ENCODE measurements around the gene NUP107.
"Not testable (repeated sequence)": the region's sequence is repeated elsewhere in the genome, so short reads cannot be mapped to it uniquely, and the experiment has no call there.

NUP107 gene

GRCh38 chr12:68675101-68675842, 11.5 kb upstream of the NUP107 start:
- H3K9me2 ChIP-seq (replicated peaks; ENCODE audit: insufficient read depth, low read length), result no peaks in the 10 kb centered on the region
- H3K4me2 ChIP-seq (ENCODE audit: low read depth, low read length, poor library complexity, severe bottlenecking), result no peak overlapping the region
- H3F3A ChIP-seq (ENCODE audit: insufficient read depth), result no peaks in the 10 kb centered on the region; the same call in 1 of the 2 replicates
- no peaks in the 10 kb centered on the region for H3K27me3 ChIP-seq (ENCODE audit: low read length)
- TF ChIP-seq, protein P1, sequence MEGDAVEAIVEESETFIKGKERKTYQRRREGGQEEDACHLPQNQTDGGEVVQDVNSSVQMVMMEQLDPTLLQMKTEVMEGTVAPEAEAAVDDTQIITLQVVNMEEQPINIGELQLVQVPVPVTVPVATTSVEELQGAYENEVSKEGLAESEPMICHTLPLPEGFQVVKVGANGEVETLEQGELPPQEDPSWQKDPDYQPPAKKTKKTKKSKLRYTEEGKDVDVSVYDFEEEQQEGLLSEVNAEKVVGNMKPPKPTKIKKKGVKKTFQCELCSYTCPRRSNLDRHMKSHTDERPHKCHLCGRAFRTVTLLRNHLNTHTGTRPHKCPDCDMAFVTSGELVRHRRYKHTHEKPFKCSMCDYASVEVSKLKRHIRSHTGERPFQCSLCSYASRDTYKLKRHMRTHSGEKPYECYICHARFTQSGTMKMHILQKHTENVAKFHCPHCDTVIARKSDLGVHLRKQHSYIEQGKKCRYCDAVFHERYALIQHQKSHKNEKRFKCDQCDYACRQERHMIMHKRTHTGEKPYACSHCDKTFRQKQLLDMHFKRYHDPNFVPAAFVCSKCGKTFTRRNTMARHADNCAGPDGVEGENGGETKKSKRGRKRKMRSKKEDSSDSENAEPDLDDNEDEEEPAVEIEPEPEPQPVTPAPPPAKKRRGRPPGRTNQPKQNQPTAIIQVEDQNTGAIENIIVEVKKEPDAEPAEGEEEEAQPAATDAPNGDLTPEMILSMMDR (IDR thresholded peaks at IDR 0.05; ENCODE audit: insufficient read depth, low read length, poor library complexity, severe bottlenecking), result no peak
- no peak for TF ChIP-seq EZH2phosphoT487 (conservative IDR thresholded peaks at IDR 0.05; ENCODE audit: low read length)
- H3K79me2 ChIP-seq (ENCODE audit: insufficient read depth, low read length), result no peaks in the 10 kb centered on the region
- H2AFZ ChIP-seq (ENCODE audit: low read depth, low read length, severe bottlenecking), result no peak overlapping the region
- no peaks in the 10 kb centered on the region for H3K36me3 ChIP-seq (ENCODE audit: low read length)
- H3K4me3 ChIP-seq (ENCODE audit: insufficient read depth, low read length, poor library complexity, severe bottlenecking), result no peak overlapping the region
- H3K27ac ChIP-seq (ENCODE audit: low read depth, low read length), result no peak overlapping the region
- no peaks in the 10 kb centered on the region for H3K9me3 ChIP-seq (ENCODE audit: insufficient read depth, low read length)
- H3K9ac ChIP-seq (ENCODE audit: low read length), result no peak overlapping the region
- H4K20me1 ChIP-seq (ENCODE audit: low read depth, low read length), result no peaks in the 10 kb centered on the region

DNA sequence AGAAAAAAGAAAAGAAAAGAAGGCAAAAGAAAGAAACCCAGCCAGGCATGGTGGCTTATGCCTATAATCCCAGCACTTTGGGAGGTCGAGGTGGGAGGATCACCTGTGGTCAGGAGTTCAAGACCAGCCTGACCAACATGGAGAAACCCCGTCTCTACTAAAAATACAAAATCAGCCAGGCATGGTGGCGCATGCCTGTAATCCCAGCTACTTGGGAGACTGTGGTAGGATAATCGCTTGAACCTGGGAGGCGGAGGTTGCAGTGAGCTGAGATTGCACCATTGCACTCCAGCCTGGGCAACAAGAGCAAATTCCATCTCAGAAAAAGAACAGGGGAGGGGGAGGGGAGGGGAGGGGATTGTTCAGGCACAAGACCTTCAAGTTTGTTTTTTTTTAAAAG, 9.9 kb upstream of the NUP107 start:
- not testable (repeated sequence) for H3K27me3 ChIP-seq (ENCODE audit: low read length); H2AFZ ChIP-seq (ENCODE audit: low read depth, low read length, severe bottlenecking); H3K4me2 ChIP-seq (ENCODE audit: low read depth, low read length, poor library complexity, severe bottlenecking); H3K36me3 ChIP-seq (ENCODE audit: low read length); H3K4me3 ChIP-seq (ENCODE audit: insufficient read depth, low read length, poor library complexity, severe bottlenecking); H4K20me1 ChIP-seq (ENCODE audit: low read depth, low read length); H3K9me3 ChIP-seq (ENCODE audit: insufficient read depth, low read length); H3K9me2 ChIP-seq (replicated peaks; ENCODE audit: insufficient read depth, low read length); H3K27ac ChIP-seq (ENCODE audit: low read depth, low read length); H3K79me2 ChIP-seq (ENCODE audit: insufficient read depth, low read length); H3F3A ChIP-seq (ENCODE audit: insufficient read depth); H3K9ac ChIP-seq (ENCODE audit: low read length)

GRCh38 chr12:68686262-68686594, 550 bp upstream of the NUP107 start:
- no peaks in the 10 kb centered on the region for H3K9me3 ChIP-seq (ENCODE audit: insufficient read depth, low read length)
- no peaks in the 10 kb centered on the region for H3K27me3 ChIP-seq (ENCODE audit: low read length)
- H3K4me3 ChIP-seq (ENCODE audit: insufficient read depth, low read length, poor library complexity, severe bottlenecking), result peak overlapping the region; percentile 70
- peaks cover 18% of the 10 kb centered on the region; the same call in 1 of the 2 replicates for H3K36me3 ChIP-seq (ENCODE audit: low read length)
- 0 out of 2 replicates have a peak overlapping the region, but pooled peaks have one; percentile 9 for H3K27ac ChIP-seq (ENCODE audit: low read depth, low read length)
- peaks cover 50% of the 10 kb centered on the region for H3K79me2 ChIP-seq (ENCODE audit: insufficient read depth, low read length)
- H3K9ac ChIP-seq (ENCODE audit: low read length), result peak overlapping the region; percentile 85
- peak overlapping the region; percentile 65 for H2AFZ ChIP-seq (ENCODE audit: low read depth, low read length, severe bottlenecking)
- H3K4me2 ChIP-seq (ENCODE audit: low read depth, low read length, poor library complexity, severe bottlenecking), result peak overlapping the region; percentile 79
- H4K20me1 ChIP-seq (ENCODE audit: low read depth, low read length), result 0 out of 2 replicates have a peak, but pooled peaks cover 4% of the 10 kb centered on the region
- no peaks in the 10 kb centered on the region for H3F3A ChIP-seq (ENCODE audit: insufficient read depth)
- no peak for TF ChIP-seq EZH2phosphoT487 (conservative IDR thresholded peaks at IDR 0.05; ENCODE audit: low read length)
- TF ChIP-seq, protein P1 (IDR thresholded peaks at IDR 0.05; ENCODE audit: insufficient read depth, low read length, poor library complexity, severe bottlenecking), result no peak
- H3K9me2 ChIP-seq (replicated peaks; ENCODE audit: insufficient read depth, low read length), result no peaks in the 10 kb centered on the region

- no peaks in the 10 kb centered on the region for H3K27me3 ChIP-seq (ENCODE audit: low read length)
- no peaks in the 10 kb centered on the region for H3K9me3 ChIP-seq (ENCODE audit: insufficient read depth, low read length)
- H3F3A ChIP-seq (ENCODE audit: insufficient read depth), result 0 out of 2 replicates have a peak, but pooled peaks cover under 1% of the 10 kb centered on the region
- TF ChIP-seq EZH2phosphoT487 (conservative IDR thresholded peaks at IDR 0.05; ENCODE audit: low read length), result no peak
- TF ChIP-seq, protein P1 (IDR thresholded peaks at IDR 0.05; ENCODE audit: insufficient read depth, low read length, poor library complexity, severe bottlenecking), result no peak
- peaks cover 42% of the 10 kb centered on the region for H3K36me3 ChIP-seq (ENCODE audit: low read length)
- peaks cover 3% of the 10 kb centered on the region; the same call in 1 of the 2 replicates for H3K79me2 ChIP-seq (ENCODE audit: insufficient read depth, low read length)
- no peak overlapping the region for H3K9ac ChIP-seq (ENCODE audit: low read length)
- H2AFZ ChIP-seq (ENCODE audit: low read depth, low read length, severe bottlenecking), result no peak overlapping the region
- no peak overlapping the region for H3K27ac ChIP-seq (ENCODE audit: low read depth, low read length)
- no peak overlapping the region for H3K4me2 ChIP-seq (ENCODE audit: low read depth, low read length, poor library complexity, severe bottlenecking)
- H3K4me3 ChIP-seq (ENCODE audit: insufficient read depth, low read length, poor library complexity, severe bottlenecking), result no peak overlapping the region
- H3K9me2 ChIP-seq (replicated peaks; ENCODE audit: insufficient read depth, low read length), result no peaks in the 10 kb centered on the region
- H4K20me1 ChIP-seq (ENCODE audit: low read depth, low read length), result no peaks in the 10 kb centered on the region
Observed at GRCh38 chr12:68695454-68695853, 8.7 kb downstream of the NUP107 start.
